PFSK-1 (cell line): Measurements from ENCODE around the gene PTPRM.

ENCODE experiments used
- POLR2AphosphoS5 ChIP-seq: IDR thresholded peaks from 2 replicates; pipeline ENCODE4 v1.6.1; 2012; ENCODE audit warnings: low read depth, mild to moderate bottlenecking, control low read depth, low read length, moderate library complexity
- TAF1 ChIP-seq: IDR thresholded peaks from 2 replicates; pipeline ENCODE4 v1.6.1; 2012; ENCODE audit warnings: low read length, control low read depth, borderline replicate concordance; ENCODE audit not compliant: insufficient read depth

DNA sequence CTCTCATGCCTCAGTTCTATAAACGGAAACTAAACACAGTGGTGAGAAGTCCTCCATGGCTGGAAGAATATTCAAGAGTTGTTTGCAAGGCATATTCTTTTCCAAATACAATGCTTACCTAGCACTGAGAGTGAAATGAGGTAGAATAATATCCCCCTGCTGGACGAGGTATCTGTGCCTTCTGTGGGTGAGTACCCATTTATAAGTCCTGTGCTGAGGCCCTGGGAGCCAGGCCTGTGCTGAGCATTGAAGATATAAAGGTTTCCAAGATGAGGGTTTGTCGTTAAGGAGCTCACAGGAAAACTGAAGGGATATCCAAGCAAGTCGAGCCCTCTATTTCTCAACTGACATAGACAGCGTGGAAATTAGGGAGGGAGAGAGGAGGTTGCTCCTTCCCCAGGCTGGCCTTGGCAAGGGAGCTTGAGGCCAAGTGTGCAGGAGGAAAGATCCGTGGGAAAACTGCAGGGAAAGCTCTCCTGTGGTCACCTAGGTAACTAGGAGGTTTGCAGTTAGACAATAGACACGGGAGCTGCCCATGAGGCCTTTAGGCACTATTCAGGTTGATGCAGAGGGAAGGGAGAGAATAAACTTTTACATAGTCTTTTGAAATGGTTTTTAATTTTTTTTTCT lies 17.6 kb downstream of the PTPRM start:
- TF ChIP-seq TAF1 (no peak), POLR2AphosphoS5 (no peak)
